Right lobe of liver (tissue), 6 donors: ENCODE results near the gene ADO. TPM values are rescaled to one million over a fixed set of nuclear protein-coding genes. Genes with fewer than 3 reads are reported as not detected.

Source experiments
- ATAC-seq, 4 donors: fragments of 200-7000 bp; cut with Tn5 transposase; one replicate each; pipeline ENCODE4 v1.9.1; 2020; ENCODE audit warnings: mild to moderate bottlenecking in 4 of 4, moderate library complexity in 4 of 4
- DNase-seq, 3 donors: peaks; one replicate each; pipeline ENCODE4 v3.0.0-alpha.2; 2020
- H3K27ac ChIP-seq, 3 donors: fragments of 200-600 bp; one replicate each; pipeline ENCODE4 v1.8.0; 2022
- H3K27me3 ChIP-seq, 2 donors: fragments of 200-600 bp; one replicate each; pipeline ENCODE4 v1.8.0; 2022
- H3K36me3 ChIP-seq, 4 donors: fragments of 200-600 bp; sonication (generic) in 1 of 4; one replicate each; pipeline versions ENCODE4 v1.5.1 to v1.8.0; 2017 to 2022; ENCODE audit warnings: control low read depth in 1 of 4
- H3K4me1 ChIP-seq, 4 donors: fragments of 200-600 bp; sonication (generic) in 1 of 4; one replicate each; pipeline versions ENCODE4 v1.5.1 to v1.8.0; 2017 to 2022; ENCODE audit warnings: control low read depth in 1 of 4
- H3K4me3 ChIP-seq, 3 donors: fragments of 200-600 bp; one replicate each; pipeline ENCODE4 v1.8.0; 2022
- H3K9me3 ChIP-seq, 4 donors: fragments of 200-600 bp; sonication (generic) in 1 of 4; one replicate each; pipeline versions ENCODE4 v1.5.1 to v1.8.0; 2017 to 2022; ENCODE audit warnings: control low read depth in 1 of 4
- POLR2A ChIP-seq: fragments of 450-650 bp; IDR thresholded peaks from one replicate; pipeline ENCODE4 v1.6.1; 2017; ENCODE audit warnings: antibody characterized with exemption, mild to moderate bottlenecking
- WGBS: methylation state at CpG from one replicate; pipeline ENCODE4 v1.1.6; 2018; ENCODE audit warnings: low coverage, low lambda C conversion rate; ENCODE audit not compliant: insufficient coverage; ENCODE audit errors: missing lambda C conversion rate; 5-methylcytosine and 5-hydroxymethylcytosine counted together
- intact Hi-C, 2 donors: fragments of 100-400 bp; cut with DNase I; formaldehyde crosslinking; loops; one replicate each; pipeline versions ENCODE4 v1.11.2 to v1.14.1; 2022
- total RNA-seq, 6 experiments: library from RNA; depleted of rRNA in 2 of 6; stranded (reverse); fragments of >200 nt in 2 of 6; fragmentation: NEBNext Ultra II Directional in 3 of 6; extraction: Animal tissue kit (Norgen Biotek cat#: 25700) in 3 of 6; gene quantifications; one replicate each; pipeline versions ENCODE4 v1.1.0 to v1.2.4, GENCODE V29; 2016 to 2023
- TF ChIP-seq, protein P1 (sequence below), 4 donors: fragments of 200-600 bp in 3 of 4; fragments of 450-650 bp in 1 of 4; IDR thresholded peaks; one replicate each; pipeline versions ENCODE4 v1.5.1 to v1.8.0; 2016 to 2022; ENCODE audit warnings: antibody characterized with exemption in 4 of 4, mild to moderate bottlenecking in 2 of 4
- donor health status: DM: no; HTN: yes; CAD: no.
- donor health status: DM: no; HTN: no; CAD: no.
- donor health status: DM: no; HTN: no; CAD: no.
- donor health status: DM: no; HTN: yes; CAD: no.
- donor health status: DM: no; HTN: yes; CAD: no.

The ADO gene
- total RNA-seq, 6 experiments from 2014 or later: 4.2 to 8.3 (median 5.5) TPM

GRCh38 chr10:62816076-62816330 is 11.5 kb downstream of the ADO start:
- H3K36me3 ChIP-seq: no peaks in the 10 kb centered on the region
- H3K27ac ChIP-seq: peak overlapping the region; percentile 76 to 84 (median 81)
- DNase-seq: no peak
- peaks cover 0 to 11% of the 10 kb centered on the region in 2 donors for H3K27me3 ChIP-seq
- TF ChIP-seq, protein P1, sequence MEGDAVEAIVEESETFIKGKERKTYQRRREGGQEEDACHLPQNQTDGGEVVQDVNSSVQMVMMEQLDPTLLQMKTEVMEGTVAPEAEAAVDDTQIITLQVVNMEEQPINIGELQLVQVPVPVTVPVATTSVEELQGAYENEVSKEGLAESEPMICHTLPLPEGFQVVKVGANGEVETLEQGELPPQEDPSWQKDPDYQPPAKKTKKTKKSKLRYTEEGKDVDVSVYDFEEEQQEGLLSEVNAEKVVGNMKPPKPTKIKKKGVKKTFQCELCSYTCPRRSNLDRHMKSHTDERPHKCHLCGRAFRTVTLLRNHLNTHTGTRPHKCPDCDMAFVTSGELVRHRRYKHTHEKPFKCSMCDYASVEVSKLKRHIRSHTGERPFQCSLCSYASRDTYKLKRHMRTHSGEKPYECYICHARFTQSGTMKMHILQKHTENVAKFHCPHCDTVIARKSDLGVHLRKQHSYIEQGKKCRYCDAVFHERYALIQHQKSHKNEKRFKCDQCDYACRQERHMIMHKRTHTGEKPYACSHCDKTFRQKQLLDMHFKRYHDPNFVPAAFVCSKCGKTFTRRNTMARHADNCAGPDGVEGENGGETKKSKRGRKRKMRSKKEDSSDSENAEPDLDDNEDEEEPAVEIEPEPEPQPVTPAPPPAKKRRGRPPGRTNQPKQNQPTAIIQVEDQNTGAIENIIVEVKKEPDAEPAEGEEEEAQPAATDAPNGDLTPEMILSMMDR (IDR thresholded peaks at IDR 0.05): no peak
- TF ChIP-seq POLR2A: no peak
- intact Hi-C loops: no loop called here
- ATAC-seq: no peak
- peak overlapping the region; percentile 74 to 98 (median 77) for H3K4me3 ChIP-seq
- 0% methylated on average over 2 of the region's 2 CpGs for WGBS
- H3K9me3 ChIP-seq: no peaks in the 10 kb centered on the region
- H3K4me1 ChIP-seq: peaks cover 0 to 24% (median 10%) of the 10 kb centered on the region in 4 donors

GRCh38 chr10:62816331-62817120 is 12.0 kb downstream of the ADO start, which contains the start of gene EGR2:
EGR2 (minus strand) TSS chr10:62816366; CDS start chr10:62816029, 337 bp downstream.
- Histone ChIP-seq H3K27ac (peak within 1 kb of the TSS; percentile 76 to 84 (median 81)), H3K9me3 (no peaks in the 10 kb centered on the region), H3K27me3 (peaks cover 0 to 11% of the 10 kb centered on the region in 2 donors), H3K4me1 (peaks cover 0 to 24% (median 10%) of the 10 kb centered on the region in 4 donors), H3K4me3 (peak within 1 kb of the TSS; percentile 74 to 98 (median 77)), H3K36me3 (no peaks in the 10 kb centered on the region)
- WGBS: 0% methylated on average over 24 of the region's 53 CpGs
- ATAC-seq (peak; percentile 77 to 88 (median 84)), DNase-seq (peak; percentile 93 to 96 (median 95))
- TF ChIP-seq, protein P1 (IDR thresholded peaks at IDR 0.05): no peak
- TF ChIP-seq POLR2A: peak; percentile 80
- intact Hi-C loops: no loop called here

GRCh38 chr10:62817121-62817765 is 12.7 kb downstream of the ADO start:
- H3K27me3 ChIP-seq: peaks cover 0 to 11% of the 10 kb centered on the region in 2 donors
- no peaks in the 10 kb centered on the region for H3K9me3 ChIP-seq
- H3K27ac ChIP-seq: peak overlapping the region; percentile 76 to 84 (median 81)
- 0% methylated on average over 21 of the region's 49 CpGs for WGBS
- peak overlapping the region; percentile 74 to 98 (median 77) for H3K4me3 ChIP-seq
- TF ChIP-seq POLR2A: no peak
- TF ChIP-seq, protein P1 (IDR thresholded peaks at IDR 0.05): no peak
- DNase-seq: peak; percentile 68 to 75 (median 68)
- peak; percentile 47 to 50 (median 49) for ATAC-seq
- H3K36me3 ChIP-seq: no peaks in the 10 kb centered on the region
- H3K4me1 ChIP-seq: peaks cover 0 to 24% (median 10%) of the 10 kb centered on the region in 4 donors
- intact Hi-C loops: no loop called here

- H3K4me1 ChIP-seq: peaks cover 0 to 24% (median 10%) of the 10 kb centered on the region in 4 donors
- no peaks in the 10 kb centered on the region for H3K9me3 ChIP-seq
- H3K27me3 ChIP-seq: peaks cover 0 to 11% of the 10 kb centered on the region in 2 donors
- peak overlapping the region; percentile 74 to 98 (median 77) for H3K4me3 ChIP-seq
- peak overlapping the region; percentile 76 to 84 (median 81) for H3K27ac ChIP-seq
- no peaks in the 10 kb centered on the region for H3K36me3 ChIP-seq
- ATAC-seq (peak; percentile 74 to 78 (median 78)), DNase-seq (peak; percentile 77 to 85 (median 84))
- TF ChIP-seq, protein P1 (IDR thresholded peaks at IDR 0.05): peak; percentile 83 to 92 (median 86)
- TF ChIP-seq POLR2A: peak; percentile 26
- under 1% methylated on average over 12 of the region's 51 CpGs for WGBS
- intact Hi-C loops: no loop called here
These were observed 13.4 kb downstream of the ADO start for GRCh38 chr10:62817766-62818425.
